Activated T-helper 1 cell treated with anti-CD3 and anti-CD28 coated beads, Interleukin-12 subunit alpha, Interleukin-12 subunit beta, Interleukin-2, Interleukin-4 antibody, amounts not matched to agents 30 ng/mL and 10 ng/mL and 1 ng/mL, durations not matched to agents 14 hours and 24 hours and 36 hours (primary cell): ENCODE results near the gene VIPR2. TPM values are rescaled to one million over a fixed set of nuclear protein-coding genes. Genes with fewer than 3 reads are reported as not detected.
"Not testable (repeated sequence)": the region's sequence is repeated elsewhere in the genome, so short reads cannot be mapped to it uniquely, and the experiment has no call there.

Source experiments
- DNase-seq: peaks from one replicate; pipeline ENCODE4 v3.0.0; 2021; ENCODE audit warnings: low spot score
- H3K27ac Mint-ChIP-seq: one replicate; pipeline ENCODE4 v1.8.0; 2021; ENCODE audit warnings: mild to moderate bottlenecking, mixed read lengths
- H3K27me3 Mint-ChIP-seq: one replicate; pipeline ENCODE4 v1.8.0; 2022; ENCODE audit warnings: mild to moderate bottlenecking, moderate library complexity, mixed read lengths; ENCODE audit not compliant: insufficient read depth
- H3K36me3 Mint-ChIP-seq: one replicate; pipeline ENCODE4 v1.8.0; 2021; ENCODE audit warnings: low read depth, mixed read lengths
- H3K4me1 Mint-ChIP-seq: one replicate; pipeline ENCODE4 v1.8.0; 2021; ENCODE audit warnings: low read depth, mixed read lengths
- H3K4me3 Mint-ChIP-seq: one replicate; pipeline ENCODE4 v1.8.0; 2021; ENCODE audit warnings: mild to moderate bottlenecking, moderate library complexity, mixed read lengths
- H3K9me3 Mint-ChIP-seq: one replicate; pipeline ENCODE4 v1.8.0; 2021; ENCODE audit warnings: mixed read lengths
- intact Hi-C: fragments of 100-400 bp; cut with micrococcal nuclease; formaldehyde crosslinking; loops from one replicate; pipeline ENCODE4 v1.15.1; 2024
- total RNA-seq: library from RNA; stranded (reverse); gene quantifications from 2 replicates; pipeline ENCODE4 v1.2.3, GENCODE V29; 2022

VIPR2 gene
- total RNA-seq, 1 donor from 2014 or later: 0.70 TPM

DNA sequence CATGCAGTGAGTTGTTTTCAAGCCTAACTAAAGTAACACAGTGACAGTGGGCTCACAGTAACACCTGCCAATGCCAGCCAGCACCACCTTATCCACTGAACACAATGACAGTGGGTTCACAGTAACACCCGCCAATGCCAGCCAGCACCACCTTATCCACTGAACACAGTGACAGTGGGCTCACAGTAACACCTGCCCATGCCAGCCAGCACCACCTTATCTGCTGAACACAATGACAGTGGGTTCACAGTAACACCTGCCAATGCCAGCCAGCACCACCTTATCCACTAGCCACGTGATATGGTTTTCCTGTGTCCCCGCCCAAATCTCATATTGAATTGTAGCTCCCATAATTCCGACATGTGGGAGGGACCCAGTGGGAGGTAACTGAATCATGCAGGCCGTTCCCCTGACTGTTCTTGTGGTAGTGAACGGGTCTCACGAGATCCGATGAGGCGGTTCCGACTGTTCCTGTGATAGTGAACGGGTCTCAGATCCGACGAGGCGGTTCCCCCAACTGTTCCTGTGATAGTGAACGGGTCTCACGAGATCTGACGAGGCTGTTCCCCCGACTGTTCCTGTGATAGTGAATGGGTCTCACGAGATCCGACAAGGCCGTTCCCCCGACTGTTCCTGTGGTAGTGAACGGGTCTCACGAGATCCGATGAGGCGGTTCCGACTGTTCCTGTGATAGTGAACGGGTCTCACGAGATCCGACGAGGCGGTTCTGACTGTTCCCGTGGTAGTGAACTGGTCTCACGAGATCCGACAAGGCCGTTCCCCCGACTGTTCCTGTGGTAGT is 44.2 kb downstream of the VIPR2 start:
- DNase-seq, H3K27ac Mint-ChIP-seq, intact Hi-C loops, H3K4me3 Mint-ChIP-seq, H3K4me1 Mint-ChIP-seq, H3K27me3 Mint-ChIP-seq, H3K36me3 Mint-ChIP-seq: not testable (repeated sequence)
- H3K9me3 Mint-ChIP-seq: peaks cover 18% of the 10 kb centered on the region

DNA sequence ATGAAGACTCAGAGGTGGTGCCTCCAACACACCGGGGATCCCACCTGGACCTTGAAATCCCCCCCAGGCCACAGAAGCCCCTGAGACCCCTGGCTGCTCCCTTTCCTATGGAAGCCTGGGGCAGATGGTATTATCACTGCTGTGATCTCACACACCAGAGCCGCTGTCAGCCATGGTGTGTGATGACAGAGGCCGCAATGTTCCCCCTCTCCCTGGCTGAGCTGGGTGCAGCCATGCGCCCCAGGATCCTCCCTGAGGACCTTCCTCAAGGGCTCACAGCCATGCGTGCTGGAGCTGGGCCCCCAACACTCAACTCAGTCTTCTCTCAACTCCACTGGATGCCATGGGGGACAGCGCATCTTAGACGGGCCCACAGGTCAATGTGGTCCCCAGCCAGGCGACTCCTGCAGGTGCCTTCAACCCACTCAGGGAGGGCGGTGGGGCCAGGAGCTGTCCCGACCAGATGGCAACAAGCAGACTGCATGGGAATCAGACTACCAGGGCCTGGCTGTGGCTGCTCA is 44.9 kb downstream of the VIPR2 start:
- Mint-ChIP-seq H3K9me3 (peaks cover 18% of the 10 kb centered on the region), H3K27ac (no peak overlapping the region), H3K4me3 (no peak overlapping the region), H3K36me3 (peaks cover 4% of the 10 kb centered on the region), H3K4me1 (no peaks in the 10 kb centered on the region), H3K27me3 (no peaks in the 10 kb centered on the region)
- DNase-seq: no peak
- intact Hi-C loops: no loop called here

DNA sequence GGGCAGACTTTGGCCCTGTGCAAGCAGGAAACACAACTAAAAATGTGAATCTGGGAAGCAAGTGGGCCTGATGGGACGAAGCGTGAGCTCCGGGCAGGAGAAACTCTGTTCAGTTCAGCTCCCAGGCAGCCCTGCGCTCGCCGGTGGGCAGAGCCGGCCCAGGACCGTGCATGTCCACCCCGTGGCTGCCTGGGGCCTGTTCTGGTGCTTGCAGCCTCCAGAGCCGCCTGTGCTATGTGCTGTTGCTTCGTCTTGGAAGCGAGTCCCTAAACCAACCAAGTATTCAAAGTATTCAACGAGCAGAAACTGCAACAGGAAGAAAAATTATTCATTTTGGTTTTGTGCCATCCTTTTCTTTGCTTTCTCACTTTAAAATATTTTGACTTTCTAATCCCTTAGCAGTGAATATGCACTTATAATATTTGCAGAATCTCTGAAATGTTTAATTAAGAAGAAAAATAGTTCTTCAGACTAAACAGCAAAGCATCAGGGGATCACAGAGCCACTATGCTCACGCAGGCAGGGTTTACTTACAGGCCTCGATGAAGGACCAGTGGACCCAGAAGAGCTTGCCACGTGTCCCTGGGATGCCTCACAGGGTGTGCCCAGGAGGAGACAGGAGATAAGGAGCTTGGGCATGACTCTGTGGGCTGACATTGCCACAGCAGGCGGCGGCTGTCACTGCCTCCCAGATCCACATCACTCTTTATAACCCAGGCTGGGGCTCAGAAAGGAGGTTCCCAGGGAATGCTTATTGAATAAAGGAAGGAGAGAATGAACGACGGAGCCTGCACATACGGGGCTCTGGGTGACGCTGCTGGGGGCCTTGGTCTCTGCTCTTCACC is 45.6 kb downstream of the VIPR2 start:
- H3K27me3 Mint-ChIP-seq: no peaks in the 10 kb centered on the region
- DNase-seq: no peak
- intact Hi-C loops: no loop called here
- H3K9me3 Mint-ChIP-seq: peaks cover 18% of the 10 kb centered on the region
- H3K36me3 Mint-ChIP-seq: peaks cover 4% of the 10 kb centered on the region
- H3K4me3 Mint-ChIP-seq: no peak overlapping the region
- no peak overlapping the region for H3K27ac Mint-ChIP-seq
- no peaks in the 10 kb centered on the region for H3K4me1 Mint-ChIP-seq

DNA sequence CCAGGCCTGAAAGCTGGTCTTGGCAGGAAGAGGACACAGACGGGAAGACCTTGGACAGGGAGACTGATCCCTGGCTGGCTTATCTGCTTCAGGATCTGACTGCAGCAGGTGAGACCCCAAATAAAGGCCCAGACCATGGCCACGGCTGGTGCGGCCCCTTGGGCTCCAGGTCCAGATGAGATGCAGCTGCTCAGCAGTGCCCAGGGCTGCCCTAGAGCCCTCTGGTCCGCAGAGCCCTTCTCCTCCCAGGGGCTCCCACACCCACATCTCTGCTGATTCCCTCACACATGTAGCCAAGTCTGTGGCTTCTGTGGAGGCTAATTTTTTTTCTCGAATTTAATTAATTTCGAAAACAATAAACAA is 46.3 kb downstream of the VIPR2 start:
- no peak for DNase-seq
- H3K27me3 Mint-ChIP-seq: no peaks in the 10 kb centered on the region
- peaks cover 4% of the 10 kb centered on the region for H3K36me3 Mint-ChIP-seq
- no peaks in the 10 kb centered on the region for H3K4me1 Mint-ChIP-seq
- H3K27ac Mint-ChIP-seq: no peak overlapping the region
- intact Hi-C loops: no loop called here
- H3K9me3 Mint-ChIP-seq: peaks cover 18% of the 10 kb centered on the region
- H3K4me3 Mint-ChIP-seq: no peak overlapping the region

DNA sequence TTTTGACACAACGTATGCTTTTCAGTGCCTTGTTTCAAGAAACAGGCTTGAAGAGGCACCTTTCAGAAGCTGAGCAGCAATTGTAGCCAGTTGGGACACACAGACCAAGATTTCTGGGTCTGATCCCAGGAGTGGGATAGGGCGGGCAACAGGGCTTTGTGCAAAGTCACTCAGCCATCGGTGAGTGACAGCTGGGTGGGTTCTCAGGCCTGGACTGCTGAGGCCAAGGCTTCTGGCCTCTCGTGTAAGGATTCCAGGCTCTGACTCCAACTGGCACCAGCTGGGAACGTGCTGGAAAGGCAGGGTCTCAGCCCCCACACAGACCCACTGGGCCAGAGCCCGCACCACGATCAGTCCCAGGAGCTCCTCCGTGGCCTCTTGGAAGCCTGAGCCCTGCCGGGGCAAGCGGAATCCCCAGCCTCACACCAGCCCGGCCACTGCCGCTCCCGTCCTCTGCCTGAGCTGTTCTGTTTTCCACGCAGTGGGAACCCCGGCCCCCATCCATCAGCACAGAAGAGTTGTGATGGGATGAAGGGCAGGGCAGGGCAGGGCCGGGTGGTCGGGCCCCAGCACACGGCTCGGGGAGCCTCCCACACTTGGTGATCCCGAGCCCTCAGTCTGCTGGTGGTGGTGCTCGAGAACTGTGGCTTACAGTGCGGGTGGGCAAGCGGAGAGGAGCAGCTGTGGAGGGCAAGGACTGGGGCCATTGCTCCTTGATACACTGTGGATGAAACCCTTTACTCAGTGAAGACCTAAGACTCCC is 46.8 kb downstream of the VIPR2 start:
- Mint-ChIP-seq H3K27ac (no peak overlapping the region), H3K27me3 (no peaks in the 10 kb centered on the region), H3K36me3 (peaks cover 4% of the 10 kb centered on the region), H3K4me3 (no peak overlapping the region), H3K4me1 (no peaks in the 10 kb centered on the region), H3K9me3 (peaks cover 18% of the 10 kb centered on the region)
- no peak for DNase-seq
- intact Hi-C loops: no loop called here

DNA sequence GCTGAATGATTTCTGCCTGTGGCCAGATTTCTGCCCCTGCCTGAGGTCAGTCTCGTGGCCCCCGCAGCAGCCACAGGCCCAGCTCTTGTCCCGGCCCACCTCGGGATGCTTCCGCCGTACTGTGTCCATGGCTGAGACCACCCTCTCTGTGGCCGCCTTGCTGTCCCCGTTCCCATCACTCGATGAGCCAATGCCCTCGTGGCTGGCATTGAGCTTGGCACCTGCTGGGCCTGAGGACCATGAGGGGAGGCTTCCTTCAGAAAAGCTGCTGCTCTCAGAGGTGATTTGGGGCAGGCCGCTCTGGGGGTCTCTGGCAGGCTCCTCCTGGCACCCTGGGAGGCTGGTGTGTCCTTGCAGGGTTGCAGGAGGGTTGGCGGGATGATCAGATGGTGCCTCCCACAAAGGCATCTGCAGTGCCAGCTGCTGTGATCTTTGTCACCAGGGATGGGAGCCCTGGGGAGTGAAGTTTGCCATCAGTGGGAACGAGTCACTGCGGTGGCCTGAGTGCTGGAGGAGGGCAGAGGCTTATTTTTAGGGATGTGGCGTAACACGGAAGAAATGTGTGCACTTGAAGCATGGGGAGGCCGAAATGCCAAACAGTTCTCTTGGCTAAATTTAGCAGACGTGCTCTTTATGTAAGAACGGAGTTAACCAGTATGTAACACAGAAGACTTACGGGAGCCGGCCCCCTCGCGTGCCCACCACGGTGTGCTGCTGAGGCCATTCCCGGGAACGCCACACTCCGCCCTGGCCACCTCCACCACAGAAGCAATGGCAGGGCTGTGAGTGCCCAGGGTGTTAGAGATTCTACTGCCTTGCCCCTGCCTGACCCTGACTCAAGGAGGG is 47.7 kb downstream of the VIPR2 start:
- intact Hi-C loops: no loop called here
- Mint-ChIP-seq H3K36me3 (peaks cover 2% of the 10 kb centered on the region), H3K4me1 (no peaks in the 10 kb centered on the region), H3K27ac (no peak overlapping the region), H3K4me3 (no peak overlapping the region), H3K27me3 (no peaks in the 10 kb centered on the region), H3K9me3 (peaks cover 13% of the 10 kb centered on the region)
- no peak for DNase-seq

DNA sequence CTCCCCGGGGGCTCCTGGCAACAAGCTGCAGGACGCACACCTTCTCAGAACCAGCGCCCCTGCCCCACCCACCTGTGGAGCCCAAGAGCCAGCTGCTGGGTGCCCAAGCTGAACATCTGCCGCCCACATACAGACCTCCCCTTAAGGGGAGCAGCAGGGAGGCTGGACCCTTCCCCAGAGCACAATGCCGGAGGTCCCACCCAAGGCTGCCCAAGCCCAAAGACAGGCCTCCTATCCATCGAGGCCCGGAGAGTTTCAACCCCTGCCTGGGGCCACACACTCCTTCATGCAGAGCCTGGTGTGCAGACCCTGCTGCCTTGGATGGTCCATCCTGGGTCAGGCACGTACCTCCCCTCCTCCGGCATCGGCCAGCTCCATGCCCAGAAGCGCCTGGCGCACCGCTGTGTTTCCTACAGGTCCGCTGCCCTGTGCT is 48.7 kb downstream of the VIPR2 start:
- H3K4me1 Mint-ChIP-seq: no peaks in the 10 kb centered on the region
- intact Hi-C loops: no loop called here
- no peaks in the 10 kb centered on the region for H3K36me3 Mint-ChIP-seq
- H3K27ac Mint-ChIP-seq: no peak overlapping the region
- H3K27me3 Mint-ChIP-seq: no peaks in the 10 kb centered on the region
- DNase-seq: no peak
- no peak overlapping the region for H3K4me3 Mint-ChIP-seq
- peaks cover 4% of the 10 kb centered on the region for H3K9me3 Mint-ChIP-seq

DNA sequence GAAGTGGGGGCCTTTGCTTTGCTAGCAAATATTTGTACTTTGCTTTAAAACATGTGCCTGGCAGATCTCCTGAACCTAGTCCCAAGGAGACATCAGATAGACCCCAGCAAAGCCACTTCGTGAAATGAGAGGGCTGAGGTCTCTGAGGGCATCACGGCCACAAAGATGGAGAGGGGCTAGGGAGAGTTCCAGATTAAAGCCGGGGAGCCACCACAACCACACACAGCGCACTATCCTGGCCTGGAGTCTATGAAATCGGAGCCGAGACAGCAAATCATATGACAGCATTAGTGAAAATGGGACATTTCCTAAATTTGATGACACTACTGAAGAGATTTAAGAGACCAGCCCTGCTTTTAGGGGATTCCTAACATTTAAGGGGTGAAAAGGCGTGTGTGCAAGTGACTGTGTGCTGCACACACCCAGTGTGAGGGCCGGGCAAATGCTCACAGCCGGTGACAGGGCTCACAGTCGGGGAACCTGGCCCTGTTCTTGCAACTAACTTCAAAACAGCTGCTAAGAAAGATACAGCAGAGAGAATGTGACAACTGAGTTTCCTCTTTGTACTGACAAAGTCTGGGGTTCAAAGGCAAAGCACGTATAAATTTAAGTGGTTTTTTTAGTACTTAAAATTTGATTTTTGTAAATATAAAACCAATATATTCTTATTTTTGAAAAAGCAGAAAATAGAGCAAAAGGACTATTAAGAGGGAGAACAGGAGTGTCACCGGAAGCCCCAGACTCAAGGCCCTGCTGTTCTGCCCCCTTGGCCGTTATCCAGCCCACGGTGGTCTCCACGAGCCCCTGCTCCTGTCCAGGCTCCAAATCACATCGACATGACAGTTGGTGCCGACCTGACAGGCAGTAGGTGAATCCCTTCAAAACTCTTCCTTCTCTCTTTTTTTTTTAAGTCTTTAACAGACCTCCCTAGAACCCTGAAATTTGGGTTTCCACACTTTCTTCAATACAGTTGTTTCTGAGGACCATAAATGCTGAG is 49.5 kb downstream of the VIPR2 start:
- Mint-ChIP-seq H3K4me3 (no peak overlapping the region), H3K27me3 (no peaks in the 10 kb centered on the region), H3K9me3 (no peaks in the 10 kb centered on the region), H3K27ac (no peak overlapping the region), H3K4me1 (no peaks in the 10 kb centered on the region), H3K36me3 (no peaks in the 10 kb centered on the region)
- no peak for DNase-seq
- intact Hi-C loops: no loop called here

DNA sequence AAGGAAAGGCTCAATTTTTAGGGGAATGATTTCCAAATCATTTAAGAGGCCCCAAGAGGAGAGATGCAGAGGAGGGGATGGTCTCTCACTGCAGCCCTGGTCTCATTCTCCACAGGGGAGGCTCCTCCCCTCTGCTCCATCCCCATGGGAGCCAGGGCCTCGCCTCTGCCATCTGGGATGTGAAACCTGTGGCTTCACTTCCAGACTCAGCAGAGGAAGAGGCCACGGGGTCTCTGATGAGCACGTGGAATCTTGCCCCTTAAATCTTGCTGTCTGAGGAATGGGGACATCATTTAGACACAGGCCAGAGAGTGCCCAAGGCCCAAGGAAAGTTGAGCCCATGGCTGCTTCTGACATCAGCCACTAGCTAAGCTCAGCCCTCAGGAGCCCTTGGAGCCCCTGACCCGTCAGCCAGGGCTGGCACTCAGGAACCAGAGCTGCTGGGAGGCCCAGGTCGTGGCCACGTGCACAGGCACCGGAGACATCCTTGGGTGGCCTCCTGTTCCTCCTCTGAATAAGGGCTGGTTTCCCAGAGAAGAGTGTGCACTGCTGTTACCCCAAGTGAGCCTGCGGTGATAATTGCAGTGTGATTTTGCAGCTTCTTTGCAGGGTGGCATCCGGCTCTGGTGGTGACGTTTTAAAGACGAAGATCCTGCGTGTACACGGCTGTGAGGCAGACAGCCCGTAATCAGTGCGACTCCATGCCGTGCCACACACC is 50.5 kb downstream of the VIPR2 start:
- Mint-ChIP-seq H3K4me3 (no peak overlapping the region), H3K4me1 (no peaks in the 10 kb centered on the region), H3K27ac (no peak overlapping the region), H3K9me3 (no peaks in the 10 kb centered on the region), H3K36me3 (no peaks in the 10 kb centered on the region), H3K27me3 (peaks cover 2% of the 10 kb centered on the region)
- intact Hi-C loops: no loop called here
- no peak for DNase-seq

DNA sequence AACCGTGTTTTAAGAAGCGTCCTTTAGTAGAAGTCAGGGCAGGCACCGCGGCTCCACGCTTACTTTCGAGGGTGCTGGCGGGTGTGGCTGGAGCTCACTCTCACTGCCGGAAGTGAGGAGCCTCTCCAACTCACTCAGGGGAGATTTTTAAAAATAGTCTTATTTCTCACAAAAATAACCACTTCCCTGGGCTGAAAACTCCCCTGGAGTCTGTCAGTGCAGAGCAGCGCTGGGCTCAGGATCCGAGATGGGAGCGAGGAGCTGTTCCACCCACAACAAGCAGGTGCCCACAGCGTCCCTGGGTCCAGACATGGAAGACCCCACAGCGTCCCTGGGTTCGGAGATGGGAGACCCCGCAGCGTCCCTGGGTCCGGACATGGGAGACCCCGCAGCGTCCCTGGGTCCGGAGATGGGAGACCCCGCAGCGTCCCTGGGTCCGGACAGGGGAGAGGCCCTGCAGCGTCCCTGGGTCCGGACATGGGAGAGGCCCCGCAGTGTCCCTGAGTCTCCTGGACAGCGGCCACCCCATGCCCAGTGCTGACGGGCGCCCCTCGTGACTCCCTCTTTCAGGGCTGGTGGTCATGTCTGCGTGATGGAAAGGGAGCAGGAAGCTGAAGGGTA is 51.2 kb downstream of the VIPR2 start:
- Mint-ChIP-seq H3K4me1 (no peaks in the 10 kb centered on the region), H3K27me3 (peaks cover 2% of the 10 kb centered on the region), H3K36me3 (no peaks in the 10 kb centered on the region), H3K4me3 (no peak overlapping the region), H3K9me3 (no peaks in the 10 kb centered on the region), H3K27ac (no peak overlapping the region)
- intact Hi-C loops: no loop called here
- DNase-seq: no peak
